H1 (cell line): Measurements from ENCODE around the gene CHAC2. TPM values are rescaled to one million over a fixed set of nuclear protein-coding genes. Genes with fewer than 3 reads are reported as not detected.

Experiments used
- CBX8 ChIP-seq: fragments of 300-800, 300-1000 bp; sonication (generic); IDR thresholded peaks from 2 replicates; pipeline ENCODE4 v1.7.1; 2016; ENCODE audit warnings: low read depth, low read length, borderline replicate concordance
- EZH2 ChIP-seq: fragments of 200-600 bp; sonication (generic); IDR thresholded peaks from 2 replicates; pipeline ENCODE4 v1.7.1; 2012; ENCODE audit warnings: low read depth, mild to moderate bottlenecking, moderate library complexity, low read length, inconsistent platforms; ENCODE audit not compliant: severe bottlenecking
- GTF2F1 ChIP-seq: IDR thresholded peaks from 2 replicates; pipeline ENCODE4 v1.6.1; 2012; ENCODE audit warnings: low read depth, low read length, improper control_type of control experiment, borderline replicate concordance
- KDM1A ChIP-seq: fragments of 200-600, 300-600 bp; sonication (generic); IDR thresholded peaks from 2 replicates; pipeline ENCODE4 v1.7.1; 2016; ENCODE audit warnings: mild to moderate bottlenecking, low read length, borderline replicate concordance
- NRF1 ChIP-seq: IDR thresholded peaks from 2 replicates; pipeline ENCODE4 v1.6.1; 2011; ENCODE audit warnings: mild to moderate bottlenecking, low read depth, low read length, improper control_type of control experiment
- POLR2A ChIP-seq, 2 experiments: IDR thresholded peaks; 1 replicate in 1 of 2; 2 replicates in 1 of 2; pipeline ENCODE4 v1.6.1; 2011; ENCODE audit warnings: low read depth in 2 of 2, low read length in 2 of 2, mild to moderate bottlenecking in 2 of 2; ENCODE audit errors: control extremely low read depth in 1 of 2
- polyA plus RNA-seq, 7 experiments: library from polyadenylated mRNA; depleted of rRNA in 3 of 7; stranded (reverse) in 5 of 7; unstranded in 2 of 7; fragments of >200 nt in 5 of 7; fragments of 200-250 nt in 2 of 7; gene quantifications; 1 replicate in 5 of 7; 2 replicates in 1 of 7; 4 replicates in 1 of 7; pipeline versions ENCODE4 v1.2.1 to v1.2.3, GENCODE V29; 2011 to 2013; ENCODE audit warnings: missing spikeins in 2 of 7, mixed read lengths in 2 of 7
- total RNA-seq: library from RNA; stranded (reverse); fragmentation: NEBNext Ultra II Directional; extraction: Animal tissue kit (Norgen Biotek cat#: 25700); gene quantifications from 2 replicates; pipeline ENCODE4 v1.2.1, GENCODE V29; 2021
- TF ChIP-seq, protein P1 (sequence below): fragments of 300-600 bp; sonication (generic); IDR thresholded peaks from 2 replicates; pipeline ENCODE4 v1.7.1; 2012; ENCODE audit warnings: low read length, moderate library complexity, mild to moderate bottlenecking, inconsistent platforms; ENCODE audit not compliant: insufficient replicate concordance
- TF ChIP-seq, protein P2 (sequence below): IDR thresholded peaks from 2 replicates; pipeline ENCODE4 v1.6.1; 2012; ENCODE audit warnings: low read length, inconsistent platforms

CHAC2 gene
- total and polyA plus RNA-seq, 2 of the 8 experiments (the other 6 are each of a cell fraction or from before 2014, with no cell fraction given): 5.4 to 11.2 TPM

DNA sequence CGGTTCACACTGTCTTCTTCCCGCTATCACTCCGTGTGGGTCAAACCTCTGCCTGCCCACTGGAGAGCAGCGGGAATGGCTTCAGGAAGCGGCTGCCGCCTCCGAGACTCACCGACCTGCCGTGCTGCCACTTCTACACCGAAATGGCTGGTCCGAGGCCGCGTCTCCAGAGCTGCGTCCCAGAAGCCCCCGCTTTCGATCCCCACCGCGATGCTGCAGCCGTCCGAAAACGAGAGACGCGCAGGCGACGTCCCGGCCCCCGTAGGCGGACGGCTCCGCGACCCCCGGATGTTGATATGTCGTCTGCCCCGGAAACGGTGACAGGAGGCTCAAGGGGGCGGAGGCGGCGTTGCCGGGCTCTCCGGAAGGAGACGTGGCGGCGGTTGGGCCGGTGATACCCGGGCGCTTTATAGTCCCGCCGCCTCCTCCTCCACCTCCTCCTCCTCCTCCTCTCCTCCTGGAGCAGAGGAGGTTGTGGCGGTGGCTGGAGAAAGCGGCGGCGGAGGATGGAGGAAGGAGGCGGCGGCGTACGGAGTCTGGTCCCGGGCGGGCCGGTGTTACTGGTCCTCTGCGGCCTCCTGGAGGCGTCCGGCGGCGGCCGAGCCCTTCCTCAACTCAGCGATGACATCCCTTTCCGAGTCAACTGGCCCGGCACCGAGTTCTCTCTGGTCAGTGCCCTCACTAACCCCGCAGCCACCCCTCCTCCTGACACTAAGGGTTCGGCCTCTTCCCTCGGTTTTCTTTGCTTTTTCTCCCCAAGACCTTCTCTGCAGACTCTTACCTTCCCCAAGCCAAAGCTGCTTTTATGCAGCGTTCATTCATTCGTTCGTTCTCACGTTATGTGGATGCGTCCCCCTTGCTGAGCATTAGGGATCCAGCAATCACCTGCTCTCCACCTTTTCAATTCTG, 19.4 kb downstream of the CHAC2 start, which contains the start of the genes ASB3 and ERLEC1 (continued):
- TF ChIP-seq, protein P1, sequence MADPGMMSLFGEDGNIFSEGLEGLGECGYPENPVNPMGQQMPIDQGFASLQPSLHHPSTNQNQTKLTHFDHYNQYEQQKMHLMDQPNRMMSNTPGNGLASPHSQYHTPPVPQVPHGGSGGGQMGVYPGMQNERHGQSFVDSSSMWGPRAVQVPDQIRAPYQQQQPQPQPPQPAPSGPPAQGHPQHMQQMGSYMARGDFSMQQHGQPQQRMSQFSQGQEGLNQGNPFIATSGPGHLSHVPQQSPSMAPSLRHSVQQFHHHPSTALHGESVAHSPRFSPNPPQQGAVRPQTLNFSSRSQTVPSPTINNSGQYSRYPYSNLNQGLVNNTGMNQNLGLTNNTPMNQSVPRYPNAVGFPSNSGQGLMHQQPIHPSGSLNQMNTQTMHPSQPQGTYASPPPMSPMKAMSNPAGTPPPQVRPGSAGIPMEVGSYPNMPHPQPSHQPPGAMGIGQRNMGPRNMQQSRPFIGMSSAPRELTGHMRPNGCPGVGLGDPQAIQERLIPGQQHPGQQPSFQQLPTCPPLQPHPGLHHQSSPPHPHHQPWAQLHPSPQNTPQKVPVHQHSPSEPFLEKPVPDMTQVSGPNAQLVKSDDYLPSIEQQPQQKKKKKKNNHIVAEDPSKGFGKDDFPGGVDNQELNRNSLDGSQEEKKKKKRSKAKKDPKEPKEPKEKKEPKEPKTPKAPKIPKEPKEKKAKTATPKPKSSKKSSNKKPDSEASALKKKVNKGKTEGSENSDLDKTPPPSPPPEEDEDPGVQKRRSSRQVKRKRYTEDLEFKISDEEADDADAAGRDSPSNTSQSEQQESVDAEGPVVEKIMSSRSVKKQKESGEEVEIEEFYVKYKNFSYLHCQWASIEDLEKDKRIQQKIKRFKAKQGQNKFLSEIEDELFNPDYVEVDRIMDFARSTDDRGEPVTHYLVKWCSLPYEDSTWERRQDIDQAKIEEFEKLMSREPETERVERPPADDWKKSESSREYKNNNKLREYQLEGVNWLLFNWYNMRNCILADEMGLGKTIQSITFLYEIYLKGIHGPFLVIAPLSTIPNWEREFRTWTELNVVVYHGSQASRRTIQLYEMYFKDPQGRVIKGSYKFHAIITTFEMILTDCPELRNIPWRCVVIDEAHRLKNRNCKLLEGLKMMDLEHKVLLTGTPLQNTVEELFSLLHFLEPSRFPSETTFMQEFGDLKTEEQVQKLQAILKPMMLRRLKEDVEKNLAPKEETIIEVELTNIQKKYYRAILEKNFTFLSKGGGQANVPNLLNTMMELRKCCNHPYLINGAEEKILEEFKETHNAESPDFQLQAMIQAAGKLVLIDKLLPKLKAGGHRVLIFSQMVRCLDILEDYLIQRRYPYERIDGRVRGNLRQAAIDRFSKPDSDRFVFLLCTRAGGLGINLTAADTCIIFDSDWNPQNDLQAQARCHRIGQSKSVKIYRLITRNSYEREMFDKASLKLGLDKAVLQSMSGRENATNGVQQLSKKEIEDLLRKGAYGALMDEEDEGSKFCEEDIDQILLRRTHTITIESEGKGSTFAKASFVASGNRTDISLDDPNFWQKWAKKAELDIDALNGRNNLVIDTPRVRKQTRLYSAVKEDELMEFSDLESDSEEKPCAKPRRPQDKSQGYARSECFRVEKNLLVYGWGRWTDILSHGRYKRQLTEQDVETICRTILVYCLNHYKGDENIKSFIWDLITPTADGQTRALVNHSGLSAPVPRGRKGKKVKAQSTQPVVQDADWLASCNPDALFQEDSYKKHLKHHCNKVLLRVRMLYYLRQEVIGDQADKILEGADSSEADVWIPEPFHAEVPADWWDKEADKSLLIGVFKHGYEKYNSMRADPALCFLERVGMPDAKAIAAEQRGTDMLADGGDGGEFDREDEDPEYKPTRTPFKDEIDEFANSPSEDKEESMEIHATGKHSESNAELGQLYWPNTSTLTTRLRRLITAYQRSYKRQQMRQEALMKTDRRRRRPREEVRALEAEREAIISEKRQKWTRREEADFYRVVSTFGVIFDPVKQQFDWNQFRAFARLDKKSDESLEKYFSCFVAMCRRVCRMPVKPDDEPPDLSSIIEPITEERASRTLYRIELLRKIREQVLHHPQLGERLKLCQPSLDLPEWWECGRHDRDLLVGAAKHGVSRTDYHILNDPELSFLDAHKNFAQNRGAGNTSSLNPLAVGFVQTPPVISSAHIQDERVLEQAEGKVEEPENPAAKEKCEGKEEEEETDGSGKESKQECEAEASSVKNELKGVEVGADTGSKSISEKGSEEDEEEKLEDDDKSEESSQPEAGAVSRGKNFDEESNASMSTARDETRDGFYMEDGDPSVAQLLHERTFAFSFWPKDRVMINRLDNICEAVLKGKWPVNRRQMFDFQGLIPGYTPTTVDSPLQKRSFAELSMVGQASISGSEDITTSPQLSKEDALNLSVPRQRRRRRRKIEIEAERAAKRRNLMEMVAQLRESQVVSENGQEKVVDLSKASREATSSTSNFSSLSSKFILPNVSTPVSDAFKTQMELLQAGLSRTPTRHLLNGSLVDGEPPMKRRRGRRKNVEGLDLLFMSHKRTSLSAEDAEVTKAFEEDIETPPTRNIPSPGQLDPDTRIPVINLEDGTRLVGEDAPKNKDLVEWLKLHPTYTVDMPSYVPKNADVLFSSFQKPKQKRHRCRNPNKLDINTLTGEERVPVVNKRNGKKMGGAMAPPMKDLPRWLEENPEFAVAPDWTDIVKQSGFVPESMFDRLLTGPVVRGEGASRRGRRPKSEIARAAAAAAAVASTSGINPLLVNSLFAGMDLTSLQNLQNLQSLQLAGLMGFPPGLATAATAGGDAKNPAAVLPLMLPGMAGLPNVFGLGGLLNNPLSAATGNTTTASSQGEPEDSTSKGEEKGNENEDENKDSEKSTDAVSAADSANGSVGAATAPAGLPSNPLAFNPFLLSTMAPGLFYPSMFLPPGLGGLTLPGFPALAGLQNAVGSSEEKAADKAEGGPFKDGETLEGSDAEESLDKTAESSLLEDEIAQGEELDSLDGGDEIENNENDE: no peak
- TF ChIP-seq, protein P2, sequence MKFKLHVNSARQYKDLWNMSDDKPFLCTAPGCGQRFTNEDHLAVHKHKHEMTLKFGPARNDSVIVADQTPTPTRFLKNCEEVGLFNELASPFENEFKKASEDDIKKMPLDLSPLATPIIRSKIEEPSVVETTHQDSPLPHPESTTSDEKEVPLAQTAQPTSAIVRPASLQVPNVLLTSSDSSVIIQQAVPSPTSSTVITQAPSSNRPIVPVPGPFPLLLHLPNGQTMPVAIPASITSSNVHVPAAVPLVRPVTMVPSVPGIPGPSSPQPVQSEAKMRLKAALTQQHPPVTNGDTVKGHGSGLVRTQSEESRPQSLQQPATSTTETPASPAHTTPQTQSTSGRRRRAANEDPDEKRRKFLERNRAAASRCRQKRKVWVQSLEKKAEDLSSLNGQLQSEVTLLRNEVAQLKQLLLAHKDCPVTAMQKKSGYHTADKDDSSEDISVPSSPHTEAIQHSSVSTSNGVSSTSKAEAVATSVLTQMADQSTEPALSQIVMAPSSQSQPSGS: no peak; the same call in 1 of the 2 replicates
- TF ChIP-seq GTF2F1 (no peak; the same call in 1 of the 2 replicates), CBX8 (no peak), KDM1A (no peak), POLR2A (IDR thresholded peaks at IDR 0.05; ENCODE audit: control extremely low read depth in 1 of 2, low read depth in 2 of 2, low read length in 2 of 2) (peak; percentile 90 to 95), NRF1 (no peak), EZH2 (no peak)
